A673 (cell line): Measurements from ENCODE around the gene CSAG1. TPM values are rescaled to one million over a fixed set of nuclear protein-coding genes. Genes with fewer than 3 reads are reported as not detected.
"Not testable (repeated sequence)": the region's sequence is repeated elsewhere in the genome, so short reads cannot be mapped to it uniquely, and the experiment has no call there.

Experiments
- BruUV-seq: library from RNA; stranded (reverse); fragments of 400-500 nt; replicated peaks from 2 replicates; lab custom pipeline; 2021; lab: Mats Ljungman, UMichigan
- CTCF ChIA-PET: fragments of 300-600 bp; sonication (Branson Sonifier 250); formaldehyde crosslinking; loops from one replicate; lab custom pipeline; 2022; ENCODE audit warnings: antibody characterized with exemption; lab: Charles Lee
- POLR2A ChIA-PET: fragments of 300-600 bp; sonication (Branson Sonifier 250); formaldehyde crosslinking; loops from one replicate; lab custom pipeline; 2022; ENCODE audit warnings: antibody characterized with exemption; ENCODE audit not compliant: low non-redundant PET; lab: Charles Lee
- DNase-seq: peaks from one replicate; pipeline ENCODE4 v3.0.0-alpha.2; 2015; ENCODE audit warnings: low spot score
- H3K27ac ChIP-seq: fragments of 200-600 bp; sonication (generic); 2 replicates; pipeline ENCODE4 v1.5.1; 2016; ENCODE audit warnings: mixed run types, low read depth, mild to moderate bottlenecking, mixed read lengths, antibody characterized with exemption, low read length; ENCODE audit not compliant: poor library complexity, severe bottlenecking
- H3K27me3 ChIP-seq: fragments of 200-600 bp; sonication (generic); replicated peaks from 2 replicates; pipeline ENCODE4 v1.6.1; 2017; ENCODE audit warnings: mixed run types, low read depth, mild to moderate bottlenecking, mixed read lengths, antibody characterized with exemption, low read length; ENCODE audit not compliant: insufficient read depth, poor library complexity
- H3K36me3 ChIP-seq: fragments of 200-600 bp; sonication (generic); 2 replicates; pipeline ENCODE4 v1.6.1; 2016; ENCODE audit warnings: mixed run types, mild to moderate bottlenecking, mixed read lengths, antibody characterized with exemption, low read length; ENCODE audit not compliant: insufficient read depth, poor library complexity, severe bottlenecking
- H3K4me1 ChIP-seq: fragments of 200-600 bp; sonication (generic); 2 replicates; pipeline ENCODE4 v1.6.1; 2017; ENCODE audit warnings: mixed run types, mild to moderate bottlenecking, mixed read lengths, antibody characterized with exemption, low read length; ENCODE audit not compliant: insufficient read depth, poor library complexity, severe bottlenecking
- H3K4me3 ChIP-seq: fragments of 200-600 bp; sonication (generic); 2 replicates; pipeline ENCODE4 v1.5.1; 2016; ENCODE audit warnings: low read depth, mixed run types, mild to moderate bottlenecking, mixed read lengths, low read length; ENCODE audit not compliant: poor library complexity, severe bottlenecking
- H3K9me3 ChIP-seq: fragments of 200-600 bp; sonication (generic); 2 replicates; pipeline ENCODE4 v1.6.1; 2016; ENCODE audit warnings: mixed run types, low read depth, mild to moderate bottlenecking, mixed read lengths, antibody characterized with exemption, low read length; ENCODE audit not compliant: poor library complexity, severe bottlenecking
- intact Hi-C: fragments of 100-400 bp; cut with micrococcal nuclease; formaldehyde crosslinking; loops from one replicate; pipeline ENCODE4 v1.10.0; 2022; ENCODE audit not compliant: unreplicated experiment
- total RNA-seq: library from RNA; stranded (reverse); gene quantifications from 2 replicates; pipeline ENCODE4 v1.2.3, GENCODE V29; 2021

Gene CSAG1
- total RNA-seq, 1 experiment from 2014 or later, result not detected

GRCh38 chrX:152697952-152698931 lies 35.3 kb downstream of the CSAG1 start, which contains the start of gene MAGEA3:
TSS of gene MAGEA3 (plus strand) at chrX:152698794. CDS start at chrX:152700833, 2,039 bp downstream.
- POLR2A ChIA-PET, H3K9me3 ChIP-seq, CTCF ChIA-PET, H3K4me1 ChIP-seq, H3K27me3 ChIP-seq, intact Hi-C loops, H3K36me3 ChIP-seq, BruUV-seq, H3K4me3 ChIP-seq, H3K27ac ChIP-seq, DNase-seq: not testable (repeated sequence)

- H3K36me3 ChIP-seq, H3K9me3 ChIP-seq, H3K27ac ChIP-seq, POLR2A ChIA-PET, H3K27me3 ChIP-seq, BruUV-seq, H3K4me3 ChIP-seq, H3K4me1 ChIP-seq, CTCF ChIA-PET, intact Hi-C loops, DNase-seq: not testable (repeated sequence)
Observed at GRCh38 chrX:152681012-152681411, 52.5 kb downstream of the CSAG1 start.

Other genes with a start within 250 kb of the CSAG1 start
- not detected in 2 replicates for gene GABRQ, start 95.8 kb downstream of the CSAG1 start, total RNA-seq
- gene MAGEA3, start 34.9 kb downstream of the CSAG1 start, total RNA-seq, result not detected in 2 replicates
- not detected in 2 replicates for gene CSAG2, start 24.4 kb downstream of the CSAG1 start, total RNA-seq
- not detected in 2 replicates for gene MAGEA2B, start 19.1 kb downstream of the CSAG1 start, total RNA-seq
- gene MAGEA12, start within 50 bp of the CSAG1 start, total RNA-seq, result not detected in 2 replicates
- not detected in 2 replicates for gene MAGEA2, start 20.1 kb upstream of the CSAG1 start, total RNA-seq
- not detected in 2 replicates for gene CSAG3, start 25.5 kb upstream of the CSAG1 start, total RNA-seq
- not detected in 2 replicates for gene MAGEA6, start 36.0 kb upstream of the CSAG1 start, total RNA-seq
- 33.3 and 36.1 TPM in 2 replicates for gene CETN2, start 97.0 kb upstream of the CSAG1 start, total RNA-seq
- 44.4 and 52.0 TPM in 2 replicates for gene NSDHL, start 97.3 kb upstream of the CSAG1 start, total RNA-seq
- 2.1 and 2.2 TPM in 2 replicates for gene ZNF185, start 164.3 kb upstream of the CSAG1 start, total RNA-seq